WTC11 (cell line): ENCODE results near the gene LEF1. TPM values are rescaled to one million over a fixed set of nuclear protein-coding genes. Genes with fewer than 3 reads are reported as not detected.

ENCODE experiments used
- ARID4B ChIP-seq: sonication (generic); formaldehyde crosslinking; IDR thresholded peaks from 2 replicates; pipeline ENCODE4 v1.8.0; 2023; ENCODE audit warnings: missing genetic modification reagents, mild to moderate bottlenecking, borderline replicate concordance
- E2F5 ChIP-seq: sonication (generic); formaldehyde crosslinking; IDR thresholded peaks from 2 replicates; pipeline ENCODE4 v1.8.1; 2022; ENCODE audit warnings: mild to moderate bottlenecking, moderate library complexity, missing genetic modification reagents
- HMGA2 ChIP-seq: fragments of 250-450 bp; sonication (Bioruptor Pico); IDR thresholded peaks from 2 replicates; pipeline ENCODE4 v1.4.0; 2021; ENCODE audit warnings: mild to moderate bottlenecking, moderate library complexity
- HMGXB4 ChIP-seq: sonication (generic); formaldehyde crosslinking; IDR thresholded peaks from 2 replicates; pipeline ENCODE4 v1.8.1; 2023; ENCODE audit warnings: mild to moderate bottlenecking, moderate library complexity, missing genetic modification reagents
- JUN ChIP-seq: sonication (generic); formaldehyde crosslinking; IDR thresholded peaks from 2 replicates; pipeline ENCODE4 v1.8.0; 2023; ENCODE audit warnings: mild to moderate bottlenecking, missing genetic modification reagents
- MLX ChIP-seq: sonication (generic); formaldehyde crosslinking; IDR thresholded peaks from 2 replicates; pipeline ENCODE4 v1.8.1; 2023; ENCODE audit warnings: mild to moderate bottlenecking, missing genetic modification reagents, moderate library complexity
- MYBL2 ChIP-seq: sonication (generic); formaldehyde crosslinking; IDR thresholded peaks from 2 replicates; pipeline ENCODE4 v1.8.1; 2023; ENCODE audit warnings: mild to moderate bottlenecking, moderate library complexity, missing genetic modification reagents
- NR1H2 ChIP-seq: sonication (generic); formaldehyde crosslinking; IDR thresholded peaks from 2 replicates; pipeline ENCODE4 v1.9.0; 2021; ENCODE audit warnings: mild to moderate bottlenecking, moderate library complexity, missing genetic modification reagents
- OVOL2 ChIP-seq: fragments of 250-450 bp; sonication (Bioruptor Pico); IDR thresholded peaks from 2 replicates; pipeline ENCODE4 v1.9.0; 2021; ENCODE audit warnings: mild to moderate bottlenecking, borderline replicate concordance
- ZBTB21 ChIP-seq: sonication (generic); formaldehyde crosslinking; IDR thresholded peaks from 2 replicates; pipeline ENCODE4 v1.8.1; 2023; ENCODE audit warnings: mild to moderate bottlenecking, missing genetic modification reagents, borderline replicate concordance
- ZNF138 ChIP-seq: sonication (generic); formaldehyde crosslinking; conservative IDR thresholded peaks from 2 replicates; pipeline ENCODE4 v1.8.1; 2022; ENCODE audit warnings: mild to moderate bottlenecking, moderate library complexity, missing genetic modification reagents
- total RNA-seq: library from RNA; stranded (reverse); gene quantifications from 3 replicates; pipeline ENCODE4 v1.2.3, GENCODE V29; 2021
- TF ChIP-seq, protein P1 (sequence below): fragments of 250-450 bp; sonication (Bioruptor Pico); IDR thresholded peaks from 2 replicates; pipeline ENCODE4 v2.1.2; 2022; ENCODE audit warnings: mild to moderate bottlenecking, moderate library complexity
- TF ChIP-seq, protein P2 (sequence below): fragments of 250-450 bp; sonication (Bioruptor Pico); conservative IDR thresholded peaks from 2 replicates; pipeline ENCODE4 v1.9.0; 2021; ENCODE audit warnings: mild to moderate bottlenecking
- TF ChIP-seq, protein P3 (sequence below): sonication (generic); formaldehyde crosslinking; IDR thresholded peaks from 2 replicates; pipeline ENCODE4 v1.8.0; 2023; ENCODE audit warnings: mild to moderate bottlenecking, missing genetic modification reagents

The LEF1 gene
- total RNA-seq, 1 experiment from 2014 or later: 1.3 TPM

GRCh38 chr4:108210989-108211835 lies 42.5 kb upstream of the LEF1 start (continued):
- TF ChIP-seq, protein P1, sequence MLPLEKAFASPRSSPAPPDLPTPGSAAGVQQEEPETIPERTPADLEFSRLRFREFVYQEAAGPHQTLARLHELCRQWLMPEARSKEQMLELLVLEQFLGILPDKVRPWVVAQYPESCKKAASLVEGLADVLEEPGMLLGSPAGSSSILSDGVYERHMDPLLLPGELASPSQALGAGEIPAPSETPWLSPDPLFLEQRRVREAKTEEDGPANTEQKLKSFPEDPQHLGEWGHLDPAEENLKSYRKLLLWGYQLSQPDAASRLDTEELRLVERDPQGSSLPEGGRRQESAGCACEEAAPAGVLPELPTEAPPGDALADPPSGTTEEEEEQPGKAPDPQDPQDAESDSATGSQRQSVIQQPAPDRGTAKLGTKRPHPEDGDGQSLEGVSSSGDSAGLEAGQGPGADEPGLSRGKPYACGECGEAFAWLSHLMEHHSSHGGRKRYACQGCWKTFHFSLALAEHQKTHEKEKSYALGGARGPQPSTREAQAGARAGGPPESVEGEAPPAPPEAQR: no peak
- TF ChIP-seq HMGXB4: no peak
- TF ChIP-seq OVOL2 (CRISPR knock-in tag): no peak
- TF ChIP-seq, protein P2, sequence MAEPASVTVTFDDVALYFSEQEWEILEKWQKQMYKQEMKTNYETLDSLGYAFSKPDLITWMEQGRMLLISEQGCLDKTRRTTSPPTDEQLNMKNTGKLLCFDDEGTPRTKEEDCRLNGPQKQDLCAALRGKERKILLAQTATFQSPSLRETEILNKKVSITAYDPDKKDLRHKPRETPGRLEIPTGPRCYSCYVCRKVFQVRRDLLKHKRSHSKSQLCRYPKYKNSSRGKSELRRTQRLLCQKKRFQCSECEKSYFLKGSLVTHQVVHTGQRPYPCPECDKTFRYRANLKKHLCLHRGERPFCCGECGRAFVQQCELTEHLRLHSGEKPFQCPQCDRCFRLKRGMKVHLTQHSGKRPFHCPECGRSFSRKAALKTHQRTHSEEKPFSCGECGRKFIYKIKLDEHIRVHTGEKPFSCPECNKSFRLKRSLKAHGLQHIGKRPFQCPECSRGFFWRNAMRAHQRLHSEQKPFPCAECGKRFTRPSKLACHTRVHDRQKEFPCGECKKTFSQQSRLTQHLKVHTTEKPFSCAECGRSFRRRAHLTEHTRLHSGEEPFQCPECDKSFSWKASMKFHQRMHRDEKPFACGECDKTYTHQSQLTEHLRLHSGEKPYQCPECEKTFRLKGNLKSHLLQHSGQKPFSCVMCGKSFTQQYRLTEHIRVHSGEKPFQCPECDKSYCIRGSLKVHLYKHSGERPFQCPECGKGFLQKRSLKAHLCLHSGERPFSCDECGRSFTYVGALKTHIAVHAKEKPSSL (CRISPR knock-in tag): no peak
- TF ChIP-seq, protein P3, sequence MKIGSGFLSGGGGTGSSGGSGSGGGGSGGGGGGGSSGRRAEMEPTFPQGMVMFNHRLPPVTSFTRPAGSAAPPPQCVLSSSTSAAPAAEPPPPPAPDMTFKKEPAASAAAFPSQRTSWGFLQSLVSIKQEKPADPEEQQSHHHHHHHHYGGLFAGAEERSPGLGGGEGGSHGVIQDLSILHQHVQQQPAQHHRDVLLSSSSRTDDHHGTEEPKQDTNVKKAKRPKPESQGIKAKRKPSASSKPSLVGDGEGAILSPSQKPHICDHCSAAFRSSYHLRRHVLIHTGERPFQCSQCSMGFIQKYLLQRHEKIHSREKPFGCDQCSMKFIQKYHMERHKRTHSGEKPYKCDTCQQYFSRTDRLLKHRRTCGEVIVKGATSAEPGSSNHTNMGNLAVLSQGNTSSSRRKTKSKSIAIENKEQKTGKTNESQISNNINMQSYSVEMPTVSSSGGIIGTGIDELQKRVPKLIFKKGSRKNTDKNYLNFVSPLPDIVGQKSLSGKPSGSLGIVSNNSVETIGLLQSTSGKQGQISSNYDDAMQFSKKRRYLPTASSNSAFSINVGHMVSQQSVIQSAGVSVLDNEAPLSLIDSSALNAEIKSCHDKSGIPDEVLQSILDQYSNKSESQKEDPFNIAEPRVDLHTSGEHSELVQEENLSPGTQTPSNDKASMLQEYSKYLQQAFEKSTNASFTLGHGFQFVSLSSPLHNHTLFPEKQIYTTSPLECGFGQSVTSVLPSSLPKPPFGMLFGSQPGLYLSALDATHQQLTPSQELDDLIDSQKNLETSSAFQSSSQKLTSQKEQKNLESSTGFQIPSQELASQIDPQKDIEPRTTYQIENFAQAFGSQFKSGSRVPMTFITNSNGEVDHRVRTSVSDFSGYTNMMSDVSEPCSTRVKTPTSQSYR (CRISPR knock-in tag): no peak
- no peak for TF ChIP-seq NR1H2
- no peak for TF ChIP-seq ZBTB21 (CRISPR knock-in tag)
- no peak for TF ChIP-seq JUN (CRISPR knock-in tag)
- TF ChIP-seq ZNF138 (CRISPR knock-in tag): no peak
- no peak for TF ChIP-seq MYBL2
- no peak for TF ChIP-seq ARID4B (CRISPR knock-in tag)
- TF ChIP-seq HMGA2: no peak
- no peak for TF ChIP-seq MLX (CRISPR knock-in tag)
- TF ChIP-seq E2F5 (CRISPR knock-in tag): no peak
